GM18873 (cell line): ENCODE data around the gene ZBTB38.

ENCODE experiments used
- ATAC-seq: cut with Tn5 transposase; IDR thresholded peaks from one replicate; pipeline ENCODE4 v1.9.1; 2021; ENCODE audit warnings: mild to moderate bottlenecking, moderate library complexity, moderate number of reproducible peaks; ENCODE audit not compliant: unreplicated experiment, low FRiP score

Gene ZBTB38

GRCh38 chr3:141362736-141363135 is 5.6 kb upstream of the ZBTB38 start:
- no peak for ATAC-seq

GRCh38 chr3:141365201-141365600 is 3.1 kb upstream of the ZBTB38 start:
- ATAC-seq, result no peak

- no peak for ATAC-seq
Measured at GRCh38 chr3:141366285-141367037, 1.8 kb upstream of the ZBTB38 start.

GRCh38 chr3:141367038-141367730 is 1.1 kb upstream of the ZBTB38 start:
- no peak for ATAC-seq

- ATAC-seq, result no peak
Measured at GRCh38 chr3:141368925-141369794, 856 bp downstream of the ZBTB38 start.

- ATAC-seq, result peak; percentile 89
Measured at GRCh38 chr3:141370065-141370533, 1.8 kb downstream of the ZBTB38 start.

- ATAC-seq, result peak; percentile 30
Measured at GRCh38 chr3:141371882-141372281, 3.6 kb downstream of the ZBTB38 start.

- no peak for ATAC-seq
Measured at GRCh38 chr3:141372656-141373055, 4.4 kb downstream of the ZBTB38 start.

GRCh38 chr3:141373232-141373631 is 4.9 kb downstream of the ZBTB38 start:
- no peak for ATAC-seq

- ATAC-seq, result no peak
Measured at GRCh38 chr3:141373768-141374526, 5.6 kb downstream of the ZBTB38 start.

GRCh38 chr3:141375381-141376301 is 7.3 kb downstream of the ZBTB38 start:
- no peak for ATAC-seq

- no peak for ATAC-seq
Measured at GRCh38 chr3:141377377-141377776, 9.1 kb downstream of the ZBTB38 start.

GRCh38 chr3:141378556-141378955 is 10.3 kb downstream of the ZBTB38 start:
- ATAC-seq, result no peak

GRCh38 chr3:141379250-141379966 is 11.1 kb downstream of the ZBTB38 start:
- peak; percentile 38 for ATAC-seq

- ATAC-seq, result no peak
Measured at GRCh38 chr3:141380279-141380678, 12.0 kb downstream of the ZBTB38 start.

- peak; percentile 41 for ATAC-seq
Measured at GRCh38 chr3:141380987-141381386, 12.7 kb downstream of the ZBTB38 start.

- no peak for ATAC-seq
Measured at GRCh38 chr3:141382571-141382970, 14.3 kb downstream of the ZBTB38 start.

GRCh38 chr3:141383555-141384129 is 15.3 kb downstream of the ZBTB38 start:
- no peak for ATAC-seq
